GM18870 (cell line): ENCODE data around the gene LRRC32.

Experiments used
- ATAC-seq: cut with Tn5 transposase; IDR thresholded peaks from one replicate; pipeline ENCODE4 v1.9.1; 2021; ENCODE audit warnings: moderate library complexity; ENCODE audit not compliant: unreplicated experiment

The LRRC32 gene

DNA sequence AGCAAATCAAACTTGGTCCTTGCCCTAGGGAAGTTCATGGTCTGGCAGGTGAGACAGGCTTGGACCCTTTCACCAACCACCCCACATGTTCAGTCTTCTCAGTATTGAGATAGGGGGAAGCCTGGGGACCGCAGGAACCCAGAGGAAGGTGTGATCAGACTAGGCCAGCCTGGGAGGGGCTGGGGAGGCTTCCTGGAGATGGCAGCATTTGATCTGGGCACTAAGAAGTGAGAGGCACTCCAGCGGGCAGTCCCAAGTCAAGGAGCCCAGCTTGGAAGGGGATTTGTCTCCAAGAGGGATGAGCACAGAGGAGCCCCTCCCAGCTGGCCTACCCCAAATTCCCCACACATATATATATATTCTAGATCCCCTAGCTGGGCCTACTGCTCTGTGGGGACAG is 5.4 kb downstream of the LRRC32 start:
- no peak for ATAC-seq

- no peak for ATAC-seq
These were observed 5.9 kb downstream of the LRRC32 start for GRCh38 chr11:76664578-76665061.

DNA sequence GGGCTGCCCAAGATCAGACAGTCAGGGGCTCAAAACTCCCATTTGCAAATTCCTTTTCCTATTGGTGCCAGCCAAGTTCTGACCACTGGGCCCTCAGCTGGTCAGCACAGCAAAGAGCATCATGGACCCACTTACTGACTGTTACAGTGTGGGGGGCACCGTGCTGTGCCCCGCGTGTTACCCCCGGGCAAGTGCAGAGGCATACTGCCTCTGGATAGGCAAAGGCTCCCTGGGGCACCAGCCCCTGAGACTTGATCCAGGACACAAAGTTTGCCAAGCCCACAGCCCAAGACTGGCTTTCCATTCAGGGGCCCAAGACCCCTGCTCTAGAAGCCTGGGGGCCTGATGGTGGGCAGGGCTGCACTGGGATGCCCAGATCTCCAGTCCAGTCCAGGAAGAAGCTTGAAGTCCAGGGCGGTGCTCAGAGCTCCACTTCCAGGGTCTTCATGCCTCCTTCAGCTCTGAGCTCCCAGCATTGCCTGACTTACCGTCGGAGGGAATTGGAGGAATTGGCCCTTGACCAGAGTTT is 6.6 kb downstream of the LRRC32 start:
- no peak for ATAC-seq

DNA sequence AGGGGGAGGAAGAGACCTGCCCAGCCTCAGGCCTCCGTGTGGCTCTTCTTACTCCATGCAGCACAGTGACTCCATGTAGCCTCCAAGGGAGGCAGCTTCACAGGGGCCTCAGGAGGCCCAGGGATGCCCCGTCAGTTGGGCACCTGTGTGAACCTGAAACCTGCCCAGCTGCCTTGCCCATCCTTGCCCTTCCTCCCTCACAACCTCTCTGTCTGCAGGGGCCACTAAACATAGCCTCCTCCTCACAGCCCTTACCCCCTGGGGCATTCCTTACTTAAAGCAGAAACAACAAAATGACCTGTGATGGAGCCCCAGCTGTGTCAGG is 7.1 kb downstream of the LRRC32 start:
- no peak for ATAC-seq

DNA sequence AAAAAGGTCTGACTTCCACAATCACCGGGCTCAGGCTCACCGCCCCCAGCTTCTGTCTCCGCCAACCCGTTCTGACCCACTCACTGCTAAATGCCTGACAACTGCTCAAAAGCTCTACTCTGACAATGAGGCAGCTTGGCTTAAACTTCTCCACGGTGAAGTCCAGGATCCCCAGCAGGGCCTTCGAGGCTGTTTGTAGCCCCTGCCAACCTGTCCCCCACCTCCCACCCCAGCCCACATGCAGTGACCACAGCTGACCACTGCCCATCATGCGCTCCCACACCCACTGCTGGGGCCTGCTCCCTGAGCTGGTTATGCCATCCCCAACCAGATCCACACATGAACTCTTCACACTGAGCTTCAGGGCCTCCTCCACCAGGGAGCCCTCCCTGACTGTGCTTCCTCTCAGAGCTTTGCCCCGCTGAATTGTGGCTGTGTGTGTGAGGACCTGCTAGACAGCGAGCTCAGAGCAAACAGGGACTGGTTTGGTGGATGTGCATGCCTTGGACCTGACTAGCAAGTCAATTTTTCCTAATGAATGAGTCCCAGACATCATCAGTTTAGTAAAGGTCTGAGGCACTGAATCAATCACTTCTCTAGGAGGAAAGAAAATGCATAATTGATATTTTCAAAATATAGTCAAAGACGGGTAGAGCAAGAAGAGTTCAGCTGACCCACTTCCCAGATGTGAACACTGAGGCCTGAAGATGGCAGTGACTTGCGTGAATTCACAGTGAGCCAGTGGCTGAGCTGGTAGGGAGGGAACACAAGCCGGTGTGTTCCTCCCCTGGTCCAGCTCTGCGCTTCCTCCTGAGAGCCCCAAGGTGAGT is 7.7 kb downstream of the LRRC32 start:
- ATAC-seq, result no peak

DNA sequence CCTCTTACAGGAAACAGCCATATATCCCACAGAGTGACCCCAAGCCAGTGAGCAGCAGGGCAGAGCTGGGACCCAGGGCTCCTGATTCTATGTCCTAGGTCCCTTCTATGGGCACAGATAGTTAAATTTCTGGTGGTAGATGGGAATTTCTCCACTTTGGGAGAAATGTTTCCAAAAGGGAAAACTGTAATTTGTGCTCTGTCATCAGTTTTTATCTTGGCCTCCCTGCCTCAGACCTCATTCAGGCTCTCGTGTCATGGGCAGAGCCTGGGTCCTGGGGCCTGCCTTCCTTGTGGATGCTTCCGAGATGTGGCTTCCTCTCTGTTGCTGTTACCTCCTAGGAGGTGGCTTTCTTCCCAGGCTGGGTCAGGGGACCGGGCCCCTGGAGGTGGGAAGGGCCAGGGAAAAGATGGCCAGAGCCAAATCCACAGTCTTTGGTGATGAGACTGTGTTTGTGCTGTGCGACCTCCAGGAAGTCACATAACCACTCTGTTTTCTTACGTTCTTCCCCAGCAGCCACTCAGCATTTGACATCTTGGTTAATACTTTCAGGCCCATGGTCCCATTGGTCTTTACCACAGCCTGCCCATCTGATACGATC is 8.6 kb downstream of the LRRC32 start:
- ATAC-seq, result no peak

- no peak for ATAC-seq
These were observed 9.2 kb downstream of the LRRC32 start for GRCh38 chr11:76661306-76661751.

DNA sequence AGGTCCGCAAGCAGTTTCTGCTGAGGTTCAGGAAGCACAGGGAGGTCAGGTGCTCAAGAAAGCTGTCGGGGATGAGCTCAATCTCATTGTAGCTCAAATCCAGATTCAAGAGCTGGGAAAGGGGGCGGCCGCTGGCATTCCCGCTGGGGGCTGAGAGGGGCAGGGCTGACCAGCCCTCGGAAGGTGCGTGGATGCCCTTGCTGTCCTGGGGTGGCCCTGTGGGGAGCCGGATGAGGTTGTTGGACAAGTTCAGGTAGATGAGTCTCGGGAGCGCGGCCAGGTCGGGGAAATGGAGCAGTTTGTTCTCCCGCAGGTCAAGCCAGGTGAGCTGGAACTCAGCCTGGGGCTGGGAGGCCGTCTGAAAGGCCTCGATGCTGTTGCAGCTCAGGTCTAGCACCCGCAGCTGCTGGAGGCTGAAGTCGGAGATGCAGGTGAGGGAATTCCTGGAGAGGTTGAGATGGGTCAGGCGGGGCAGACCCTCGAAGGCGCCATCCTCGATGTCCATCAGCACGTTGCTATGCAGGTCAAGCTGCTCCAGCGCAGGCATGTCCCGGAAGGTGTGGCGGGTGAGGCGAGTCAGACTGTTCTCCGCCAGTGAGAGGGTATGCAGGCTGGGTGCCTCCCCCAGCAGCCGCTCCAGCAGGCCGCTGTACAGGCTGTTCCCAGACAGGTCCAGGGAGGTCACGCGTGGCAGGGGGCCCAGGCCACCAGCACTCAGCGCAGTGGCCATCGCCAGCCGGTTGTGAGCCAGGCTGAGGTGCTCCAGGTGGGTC is 9.8 kb downstream of the LRRC32 start:
- ATAC-seq, result no peak

DNA sequence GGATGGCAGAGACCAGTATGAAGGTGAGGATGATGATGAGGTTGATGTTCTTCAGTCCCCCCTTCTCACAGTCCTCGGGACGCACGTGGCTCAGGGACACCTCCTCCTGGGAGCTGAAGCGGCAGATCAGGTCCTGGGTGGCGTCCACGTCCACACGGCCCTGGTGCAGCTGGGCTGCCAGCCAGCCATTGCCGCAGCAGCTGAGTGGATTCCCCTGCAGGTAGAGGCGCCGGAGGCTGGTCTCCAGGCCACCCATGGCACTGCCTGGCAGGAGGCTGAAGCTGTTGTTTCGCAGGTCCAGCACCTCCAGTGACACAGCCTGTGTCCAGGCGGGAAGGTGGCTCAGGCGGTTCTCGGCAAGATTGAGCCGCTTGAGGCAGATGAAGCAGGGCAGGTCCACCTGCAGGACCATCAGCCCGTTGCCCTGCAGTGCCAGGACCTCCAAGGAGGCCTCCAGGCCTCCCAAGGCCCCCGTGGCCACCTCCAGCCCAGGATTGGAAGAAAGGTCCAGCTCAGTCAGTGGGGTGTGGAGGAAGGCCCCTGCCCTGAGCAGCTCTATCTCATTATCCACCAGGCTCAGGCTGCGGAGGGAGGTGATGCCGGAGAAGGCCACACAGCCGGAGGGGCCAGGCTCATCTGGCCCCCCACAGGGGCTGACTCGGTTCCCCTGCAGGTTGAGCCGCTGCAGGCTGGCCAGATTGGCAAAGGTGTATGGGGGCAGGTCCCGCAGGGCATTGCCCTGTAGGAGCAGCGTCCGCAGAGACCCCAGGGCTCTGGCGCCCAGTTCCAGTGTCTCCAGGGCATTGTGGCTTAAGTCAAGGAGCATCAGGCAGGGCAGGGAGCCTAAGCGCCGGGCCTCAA is 10.6 kb downstream of the LRRC32 start:
- ATAC-seq, result no peak

DNA sequence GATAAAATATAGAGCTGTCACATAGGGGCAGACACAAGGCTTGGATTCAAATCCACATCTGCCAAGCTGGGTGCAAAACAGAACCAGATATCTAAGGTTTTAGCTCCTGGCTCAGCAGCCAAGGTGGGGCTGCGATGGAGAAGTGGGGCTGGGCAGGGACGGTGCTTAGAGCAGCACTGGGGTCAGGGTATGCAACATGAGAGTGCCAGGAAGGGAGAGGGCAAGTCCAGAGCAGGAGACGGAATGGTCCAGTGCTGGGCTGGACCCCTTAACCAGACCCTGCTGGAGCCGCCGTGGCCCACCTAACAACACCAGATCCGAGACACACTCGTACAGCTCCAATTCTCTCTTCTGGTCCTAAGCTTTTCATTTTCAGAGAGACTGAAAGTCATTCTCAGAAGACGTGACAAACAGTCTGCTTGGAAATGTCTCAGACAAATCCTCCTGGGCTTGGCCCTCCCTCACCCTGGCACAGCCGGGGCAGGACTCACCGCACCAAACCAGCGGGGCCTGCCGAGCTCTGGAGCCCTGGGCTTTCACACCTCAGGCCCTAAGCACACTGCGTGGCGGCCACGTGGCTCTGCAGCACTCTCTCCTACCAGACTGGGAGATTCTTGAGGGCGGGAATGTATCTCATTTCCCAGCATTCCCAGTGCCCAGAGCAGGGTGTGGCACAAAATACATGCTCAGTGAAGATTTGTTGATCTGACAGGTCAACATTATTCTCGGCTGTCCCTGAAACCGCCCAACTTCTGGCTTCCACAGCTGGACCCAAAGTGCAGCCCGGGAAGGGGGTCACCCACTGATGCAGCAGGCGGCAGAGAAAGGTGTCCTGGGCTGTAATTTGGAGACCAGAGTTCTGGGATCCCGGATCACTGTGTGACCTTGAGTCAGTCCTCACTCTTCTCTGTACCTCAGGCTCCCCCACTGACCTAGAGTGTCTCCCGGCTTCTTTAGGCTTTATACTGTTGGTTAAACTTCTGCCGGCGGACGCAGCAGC is 11.6 kb downstream of the LRRC32 start:
- ATAC-seq, result no peak

DNA sequence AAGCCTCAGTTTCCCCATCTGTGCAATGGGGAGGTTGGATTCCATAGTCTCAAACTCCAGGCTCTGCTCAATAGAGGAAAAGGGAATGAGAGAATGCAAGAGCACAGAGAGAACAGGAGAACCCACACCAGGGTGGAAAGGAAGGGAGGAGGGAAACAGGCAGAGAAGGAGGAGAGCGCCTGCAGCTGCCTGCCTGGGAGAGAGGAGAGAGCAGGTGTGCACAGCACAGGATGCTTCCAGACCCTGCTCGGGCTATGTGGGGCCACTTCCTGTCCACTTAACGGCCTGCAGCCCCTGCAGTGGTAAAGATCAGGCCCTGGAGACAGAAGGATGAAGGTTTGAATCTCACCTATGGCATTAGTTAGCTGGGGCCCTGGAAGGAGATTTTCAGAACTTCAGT is 12.3 kb downstream of the LRRC32 start:
- ATAC-seq, result no peak

DNA sequence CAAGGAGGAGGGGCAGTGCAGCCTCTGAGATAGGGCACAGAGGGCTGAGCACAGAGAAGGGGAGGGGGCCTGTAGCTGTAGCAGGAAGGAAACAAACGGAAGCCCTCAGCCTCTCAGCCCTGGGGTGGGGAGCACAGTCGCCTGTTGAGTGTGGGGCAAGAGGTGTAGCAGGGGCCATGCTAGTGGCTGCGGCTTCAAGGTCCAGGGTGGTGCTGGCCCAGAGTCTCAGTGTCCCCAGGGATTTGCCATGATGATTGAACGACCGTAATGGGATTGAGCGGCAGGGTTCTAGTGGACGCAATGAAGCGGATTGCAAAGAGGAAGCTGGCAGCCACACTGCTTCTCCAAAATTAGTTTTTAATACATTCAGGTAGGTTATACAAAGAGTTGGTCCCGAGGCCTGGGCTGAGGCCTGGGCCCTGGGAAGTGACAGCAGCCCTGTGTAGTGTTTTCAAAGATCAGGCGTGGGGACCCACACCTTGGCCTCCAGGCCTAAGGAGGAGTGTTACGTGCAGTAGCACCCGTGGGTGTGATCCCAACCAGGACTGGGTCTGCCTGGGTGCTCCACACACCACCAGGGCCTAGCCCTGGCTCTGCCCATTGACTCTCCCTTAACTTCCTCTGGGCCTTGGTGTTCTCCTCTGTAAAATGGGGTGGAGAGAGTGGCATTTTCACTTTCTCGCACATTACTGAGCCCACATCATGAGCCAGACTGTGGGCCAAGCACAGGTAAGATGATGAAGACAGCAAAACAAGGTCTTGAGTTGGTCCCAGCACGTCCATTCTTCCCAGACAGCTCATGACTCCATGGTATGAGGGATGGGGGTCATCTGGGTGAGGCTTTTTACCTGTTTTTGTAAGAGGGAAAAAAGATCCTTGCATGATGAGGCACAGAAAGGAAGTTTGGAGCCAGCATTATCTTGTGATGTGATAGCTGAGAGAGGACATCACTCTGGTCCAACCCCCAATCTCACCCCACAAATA is 13.1 kb downstream of the LRRC32 start:
- no peak for ATAC-seq

DNA sequence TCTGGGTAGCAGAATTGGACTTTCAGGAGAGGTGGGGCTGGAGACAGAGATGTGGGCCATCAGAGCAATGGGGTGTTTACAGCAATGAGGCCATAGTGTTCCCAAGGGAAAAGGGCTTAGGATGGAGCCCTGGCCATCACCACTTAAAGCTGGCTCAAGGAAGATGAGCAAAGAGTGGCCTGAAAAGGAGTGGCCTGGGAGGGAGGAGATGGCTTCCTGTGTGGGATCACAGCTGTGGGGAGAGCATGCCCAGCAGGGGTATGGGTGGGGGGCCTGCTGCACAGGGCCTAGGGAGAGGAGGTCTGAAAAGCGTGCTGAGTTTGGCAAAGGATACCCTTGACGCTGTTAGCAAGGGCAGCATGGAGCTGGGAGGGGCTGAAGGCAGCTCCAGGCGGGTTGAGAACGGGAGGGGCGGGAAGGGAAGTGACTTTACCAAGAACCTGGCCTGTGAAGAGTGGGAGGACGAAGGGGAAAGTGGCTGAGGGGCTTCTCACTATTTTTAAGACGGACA is 13.9 kb downstream of the LRRC32 start:
- ATAC-seq, result no peak

- ATAC-seq, result no peak
These were observed 14.5 kb downstream of the LRRC32 start for GRCh38 chr11:76656050-76656531.

- no peak for ATAC-seq
These were observed 15.0 kb downstream of the LRRC32 start for GRCh38 chr11:76655501-76656049.

GRCh38 chr11:76654980-76655379 is 15.6 kb downstream of the LRRC32 start:
- ATAC-seq, result no peak

GRCh38 chr11:76654298-76654851 is 16.2 kb downstream of the LRRC32 start:
- ATAC-seq, result no peak
